GM12864 (cell line): Measurements from ENCODE around the gene GEMIN5.

Experiments used
- DNase-seq: peaks from one replicate; pipeline ENCODE4 v3.0.0-alpha.2; 2011; ENCODE audit warnings: low read depth
- H3K4me3 ChIP-seq: 2 replicates; pipeline ENCODE4 v1.5.1; 2011; ENCODE audit warnings: mild to moderate bottlenecking, low read depth, low read length, control low read depth
- TF ChIP-seq, protein P1 (sequence below): IDR thresholded peaks from 2 replicates; pipeline ENCODE4 v1.5.1; 2011; ENCODE audit warnings: low read depth, mild to moderate bottlenecking, moderate library complexity, low read length, control low read depth, inconsistent platforms; ENCODE audit errors: missing control alignments

GEMIN5 gene

DNA sequence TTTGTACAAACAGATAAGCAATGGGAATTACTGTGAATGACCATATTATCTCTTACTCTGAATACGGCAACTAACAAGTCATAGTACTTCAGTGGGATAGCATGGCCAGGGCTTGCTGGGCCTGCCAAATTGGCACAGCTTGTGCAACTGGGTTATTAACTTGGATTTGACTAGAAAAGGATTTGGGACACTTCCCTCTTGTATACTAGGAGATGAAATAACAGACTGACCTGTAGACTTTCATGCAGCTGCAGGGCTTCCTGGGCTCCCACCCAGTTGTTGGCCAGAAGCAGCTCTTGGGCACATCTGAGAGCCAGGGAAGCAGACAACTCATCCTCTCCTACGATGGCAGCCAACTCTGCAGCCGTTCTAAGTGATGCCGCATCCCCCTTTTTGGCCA is 39.8 kb downstream of the GEMIN5 start:
- DNase-seq, result no peak
- no peak overlapping the region for H3K4me3 ChIP-seq
- TF ChIP-seq, protein P1, sequence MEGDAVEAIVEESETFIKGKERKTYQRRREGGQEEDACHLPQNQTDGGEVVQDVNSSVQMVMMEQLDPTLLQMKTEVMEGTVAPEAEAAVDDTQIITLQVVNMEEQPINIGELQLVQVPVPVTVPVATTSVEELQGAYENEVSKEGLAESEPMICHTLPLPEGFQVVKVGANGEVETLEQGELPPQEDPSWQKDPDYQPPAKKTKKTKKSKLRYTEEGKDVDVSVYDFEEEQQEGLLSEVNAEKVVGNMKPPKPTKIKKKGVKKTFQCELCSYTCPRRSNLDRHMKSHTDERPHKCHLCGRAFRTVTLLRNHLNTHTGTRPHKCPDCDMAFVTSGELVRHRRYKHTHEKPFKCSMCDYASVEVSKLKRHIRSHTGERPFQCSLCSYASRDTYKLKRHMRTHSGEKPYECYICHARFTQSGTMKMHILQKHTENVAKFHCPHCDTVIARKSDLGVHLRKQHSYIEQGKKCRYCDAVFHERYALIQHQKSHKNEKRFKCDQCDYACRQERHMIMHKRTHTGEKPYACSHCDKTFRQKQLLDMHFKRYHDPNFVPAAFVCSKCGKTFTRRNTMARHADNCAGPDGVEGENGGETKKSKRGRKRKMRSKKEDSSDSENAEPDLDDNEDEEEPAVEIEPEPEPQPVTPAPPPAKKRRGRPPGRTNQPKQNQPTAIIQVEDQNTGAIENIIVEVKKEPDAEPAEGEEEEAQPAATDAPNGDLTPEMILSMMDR, result no peak

DNA sequence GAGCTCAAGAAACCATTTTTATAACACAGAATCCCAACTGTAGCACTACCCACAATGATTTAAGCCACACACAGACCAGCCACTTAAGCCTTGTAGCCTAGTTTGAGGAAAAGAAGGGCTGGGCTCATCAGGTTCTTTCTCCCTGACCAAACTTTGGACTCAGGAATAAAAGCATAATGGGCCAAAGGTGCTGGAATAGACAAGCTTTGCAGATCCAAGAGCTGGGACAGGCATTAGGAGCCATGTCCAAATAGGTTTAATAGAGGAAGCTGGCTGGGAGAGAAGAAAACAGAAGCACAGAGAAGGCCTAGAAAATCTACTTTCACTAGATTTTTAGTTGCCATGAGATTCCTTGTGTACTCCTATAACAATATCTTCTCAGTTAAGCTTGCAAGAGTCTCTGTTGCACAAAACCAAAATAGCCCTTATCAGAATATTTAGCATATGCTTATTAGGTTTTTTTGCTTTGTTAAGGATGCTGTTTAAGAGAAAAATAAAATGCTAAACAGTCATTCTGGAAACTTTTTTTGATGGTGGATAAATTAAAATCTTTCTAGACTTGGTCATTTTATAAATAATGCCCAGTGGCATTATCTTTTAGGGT is 41.3 kb downstream of the GEMIN5 start:
- no peak for DNase-seq
- TF ChIP-seq, protein P1, result no peak
- H3K4me3 ChIP-seq, result no peak overlapping the region

DNA sequence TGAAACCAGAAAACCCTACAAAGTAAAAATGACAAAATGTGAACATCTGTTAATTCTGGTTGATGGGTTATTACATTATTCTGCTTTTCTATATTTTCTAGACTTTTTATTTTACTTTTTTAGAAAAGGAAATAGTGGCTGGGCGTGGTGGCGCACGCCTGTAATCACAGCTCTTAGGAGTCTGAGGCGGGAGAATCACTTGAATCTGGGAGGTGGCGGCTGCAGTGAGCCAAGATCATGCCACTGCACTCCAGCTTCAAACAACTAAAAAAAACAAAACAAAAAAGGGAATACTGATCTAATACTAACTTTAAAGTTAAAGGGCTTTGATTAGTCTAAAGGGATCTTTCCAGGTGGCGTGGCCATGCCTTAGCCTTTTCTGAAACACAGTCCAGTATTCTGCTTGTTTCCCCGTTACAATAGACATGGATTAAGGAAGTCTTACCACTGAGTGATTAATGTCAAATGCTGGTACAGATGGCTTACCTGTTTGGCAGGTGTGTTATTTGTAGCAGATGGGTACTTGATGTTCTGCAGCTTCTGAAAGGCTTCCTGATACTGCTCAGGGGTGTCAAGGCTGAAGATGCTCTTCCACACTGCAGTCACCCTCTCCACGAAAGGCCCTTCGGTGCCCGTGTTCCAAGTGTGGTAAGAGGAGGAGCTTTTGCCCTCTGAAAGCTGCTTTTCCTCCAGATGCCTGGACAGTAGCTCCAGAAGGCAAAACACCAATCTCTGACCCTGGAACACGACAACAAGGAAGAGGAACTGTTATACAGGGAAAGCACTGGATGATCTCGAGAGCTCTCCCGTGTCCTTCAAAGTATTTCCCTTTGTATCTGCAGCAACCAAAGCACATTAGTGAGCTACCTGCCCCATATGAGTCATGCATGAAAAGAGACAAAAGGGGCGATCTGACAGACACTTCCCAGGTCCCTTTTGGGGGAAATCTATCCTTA is 42.1 kb downstream of the GEMIN5 start:
- TF ChIP-seq, protein P1, result no peak
- no peak for DNase-seq
- no peak overlapping the region for H3K4me3 ChIP-seq

DNA sequence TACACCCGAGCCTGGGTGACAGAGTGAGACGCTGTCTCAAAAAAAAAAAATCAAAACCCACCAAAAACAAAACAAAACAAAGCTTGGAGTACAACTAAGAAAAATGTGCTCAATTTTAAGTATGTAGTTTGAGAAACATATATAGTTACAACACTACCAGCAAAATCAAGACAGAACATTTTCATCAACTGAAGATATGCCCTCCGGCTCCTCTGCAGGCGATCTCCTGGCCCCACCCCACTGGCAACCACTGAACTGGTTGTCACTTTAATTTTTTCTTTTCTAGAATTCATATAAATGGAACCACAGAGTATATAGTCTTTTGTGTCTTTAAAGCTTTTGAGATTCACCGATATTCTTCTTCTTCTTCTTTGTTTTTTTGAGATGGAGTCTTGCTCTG is 44.6 kb downstream of the GEMIN5 start:
- no peak overlapping the region for H3K4me3 ChIP-seq
- TF ChIP-seq, protein P1, result no peak
- no peak for DNase-seq

DNA sequence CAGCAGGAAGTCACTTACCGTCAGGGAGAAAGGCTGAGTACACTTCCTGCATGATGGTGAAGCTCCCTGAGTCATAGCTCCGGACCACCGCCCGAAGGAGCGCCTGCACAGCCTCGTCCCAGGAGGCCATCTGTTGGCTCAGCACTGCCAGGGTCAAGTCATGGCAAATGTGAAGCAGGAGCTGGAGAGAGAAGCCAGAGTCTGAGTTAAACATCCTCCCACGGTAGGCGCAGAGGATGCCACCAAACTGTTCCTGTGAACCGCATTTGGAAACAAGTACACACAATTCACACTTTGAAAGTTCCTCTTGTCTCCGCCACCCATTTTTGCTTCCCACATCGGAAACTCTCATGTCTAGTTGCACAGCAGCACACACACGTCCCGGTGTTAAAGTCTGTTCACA is 45.6 kb downstream of the GEMIN5 start:
- no peak overlapping the region for H3K4me3 ChIP-seq
- TF ChIP-seq, protein P1, result no peak
- no peak for DNase-seq

- no peak for DNase-seq
- H3K4me3 ChIP-seq, result no peak overlapping the region
- TF ChIP-seq, protein P1, result no peak
Measured at GRCh38 chr5:154885439-154885838, 52.6 kb downstream of the GEMIN5 start.

DNA sequence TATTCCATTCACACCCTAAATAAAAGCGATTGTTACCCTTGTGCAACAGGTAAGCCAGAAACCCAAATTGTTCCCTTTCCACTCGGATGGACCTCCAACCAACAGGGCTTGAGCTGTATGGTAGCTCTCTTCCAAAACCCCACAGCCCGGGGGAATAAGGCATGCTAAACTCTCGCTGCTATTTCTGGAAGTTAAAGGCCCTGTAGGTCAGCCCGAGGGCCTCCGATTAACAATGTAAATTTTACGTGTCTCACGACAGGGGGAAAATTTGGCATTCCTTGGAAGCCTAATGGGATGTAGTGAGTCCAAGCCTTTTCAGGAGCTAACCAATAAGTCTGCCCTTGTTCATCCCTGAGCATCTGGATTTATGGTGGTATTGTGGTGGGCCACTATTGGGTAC is 53.6 kb downstream of the GEMIN5 start:
- TF ChIP-seq, protein P1, result no peak
- DNase-seq, result no peak
- H3K4me3 ChIP-seq, result no peak overlapping the region
